PC-3 (cell line): ENCODE data around the gene NDUFA7.
A peak's percentile ranks its signal among the peaks of the same experiment; 100 is the strongest.

Source experiments
- EZH2 ChIP-seq: fragments of 300-600 bp; sonication (generic); IDR thresholded peaks from one replicate; pipeline ENCODE4 v1.6.1; 2017; ENCODE audit warnings: antibody characterized with exemption, mild to moderate bottlenecking, low read length; ENCODE audit not compliant: unreplicated experiment
- TF ChIP-seq, protein P1 (sequence below): fragments of 300-600 bp; sonication (generic); conservative IDR thresholded peaks from 2 replicates; pipeline ENCODE4 v1.5.1; 2017; ENCODE audit warnings: antibody characterized with exemption, low read depth, mild to moderate bottlenecking, low read length

DNA sequence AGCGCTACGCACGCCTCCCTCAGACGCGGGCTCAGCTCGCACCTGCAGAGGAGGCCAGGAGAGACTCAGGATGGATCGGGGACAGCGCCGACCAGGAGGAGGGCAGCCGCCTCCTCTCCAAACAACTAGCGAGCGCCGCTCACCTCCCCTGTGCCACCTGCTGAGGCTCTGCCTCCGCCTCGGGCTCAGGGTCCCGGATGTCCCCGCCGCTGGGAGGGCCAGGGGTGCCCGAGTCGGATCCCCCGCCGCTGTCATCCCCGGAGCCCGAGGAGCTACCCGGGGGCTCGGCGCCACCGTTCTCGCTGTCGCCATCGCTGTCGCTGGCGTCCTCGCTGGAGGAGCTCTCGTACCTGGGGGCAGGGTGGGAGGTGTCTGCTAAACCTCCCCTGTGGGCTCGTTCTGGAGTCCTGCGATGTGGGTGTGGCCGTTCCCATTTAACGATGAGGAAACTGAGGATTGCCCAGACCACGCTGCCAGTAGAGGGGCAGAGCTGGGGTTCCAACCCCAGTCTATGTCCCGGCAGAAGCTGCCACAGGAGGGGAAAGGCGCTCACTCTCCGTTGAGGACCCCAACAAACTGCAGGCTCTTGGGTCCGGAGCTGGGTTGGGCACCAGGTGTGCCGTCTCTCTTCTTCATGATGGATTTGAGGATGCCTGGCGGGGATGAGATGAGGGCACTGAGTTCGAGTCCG lies 12.7 kb upstream of the NDUFA7 start:
- TF ChIP-seq, protein P1, sequence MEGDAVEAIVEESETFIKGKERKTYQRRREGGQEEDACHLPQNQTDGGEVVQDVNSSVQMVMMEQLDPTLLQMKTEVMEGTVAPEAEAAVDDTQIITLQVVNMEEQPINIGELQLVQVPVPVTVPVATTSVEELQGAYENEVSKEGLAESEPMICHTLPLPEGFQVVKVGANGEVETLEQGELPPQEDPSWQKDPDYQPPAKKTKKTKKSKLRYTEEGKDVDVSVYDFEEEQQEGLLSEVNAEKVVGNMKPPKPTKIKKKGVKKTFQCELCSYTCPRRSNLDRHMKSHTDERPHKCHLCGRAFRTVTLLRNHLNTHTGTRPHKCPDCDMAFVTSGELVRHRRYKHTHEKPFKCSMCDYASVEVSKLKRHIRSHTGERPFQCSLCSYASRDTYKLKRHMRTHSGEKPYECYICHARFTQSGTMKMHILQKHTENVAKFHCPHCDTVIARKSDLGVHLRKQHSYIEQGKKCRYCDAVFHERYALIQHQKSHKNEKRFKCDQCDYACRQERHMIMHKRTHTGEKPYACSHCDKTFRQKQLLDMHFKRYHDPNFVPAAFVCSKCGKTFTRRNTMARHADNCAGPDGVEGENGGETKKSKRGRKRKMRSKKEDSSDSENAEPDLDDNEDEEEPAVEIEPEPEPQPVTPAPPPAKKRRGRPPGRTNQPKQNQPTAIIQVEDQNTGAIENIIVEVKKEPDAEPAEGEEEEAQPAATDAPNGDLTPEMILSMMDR, result no peak
- peak; percentile 44 for TF ChIP-seq EZH2
